SW480 (cell line): ENCODE data around the gene PRRT3.
"Not testable (repeated sequence)": the region's sequence is repeated elsewhere in the genome, so short reads cannot be mapped to it uniquely, and the experiment has no call there.

ENCODE experiments used
- DNase-seq: peaks from one replicate; pipeline ENCODE4 v3.0.0-alpha.2; 2016; ENCODE audit warnings: low spot score

The PRRT3 gene

GRCh38 chr3:9947025-9947995 lies 4.9 kb downstream of the PRRT3 start:
- DNase-seq = no peak

DNA sequence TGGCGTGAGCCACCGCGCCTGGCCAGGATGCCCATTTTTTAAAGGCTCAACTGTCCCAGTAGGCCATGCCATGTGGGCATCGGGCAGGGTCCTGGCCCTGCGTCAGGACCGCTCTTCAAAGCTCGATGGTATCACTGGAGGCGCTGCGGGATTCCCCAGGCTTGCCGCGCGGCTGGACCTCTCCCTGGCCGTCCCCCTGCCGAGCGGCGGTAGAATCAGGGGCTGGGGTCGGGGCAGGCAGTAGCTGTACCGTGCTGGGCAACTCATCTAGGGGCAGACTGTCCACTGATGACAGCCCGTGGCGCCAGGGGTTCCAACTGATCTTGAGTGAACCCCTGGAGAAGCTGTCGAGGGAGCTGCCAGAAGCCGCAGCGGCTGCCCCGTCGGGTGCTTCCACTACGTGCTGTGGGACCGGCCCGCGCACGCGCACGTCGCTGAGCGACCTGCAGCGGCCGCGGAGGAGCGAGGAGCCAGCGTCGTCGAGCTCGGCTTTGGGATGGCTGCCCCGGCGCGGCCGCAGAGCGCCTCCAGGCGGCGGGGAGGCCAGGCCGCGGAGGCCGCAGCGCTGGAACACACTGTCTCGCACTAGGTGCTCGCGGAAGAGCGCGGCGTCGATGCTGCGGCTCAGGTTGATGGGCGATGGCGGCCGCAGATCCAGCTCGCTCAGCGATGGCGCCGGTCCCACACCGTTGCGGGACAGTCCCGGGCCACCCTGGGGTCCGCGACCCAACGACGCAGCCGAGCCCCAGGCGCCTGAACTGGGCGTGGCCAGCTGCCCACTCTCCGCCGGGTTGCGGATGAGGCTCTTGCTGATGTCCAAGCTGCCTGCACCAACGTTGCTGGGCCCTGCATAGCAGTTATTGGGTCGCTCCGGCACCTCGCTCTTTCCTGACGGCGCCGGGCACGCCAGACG lies 5.8 kb downstream of the PRRT3 start:
- DNase-seq = peak; percentile 87

- no peak for DNase-seq
Observed at GRCh38 chr3:9945358-9945757, 6.8 kb downstream of the PRRT3 start.

- DNase-seq = no peak
Observed at GRCh38 chr3:9944271-9944670, 7.9 kb downstream of the PRRT3 start.

GRCh38 chr3:9942934-9943690 lies 9.1 kb downstream of the PRRT3 start:
- DNase-seq = no peak

DNA sequence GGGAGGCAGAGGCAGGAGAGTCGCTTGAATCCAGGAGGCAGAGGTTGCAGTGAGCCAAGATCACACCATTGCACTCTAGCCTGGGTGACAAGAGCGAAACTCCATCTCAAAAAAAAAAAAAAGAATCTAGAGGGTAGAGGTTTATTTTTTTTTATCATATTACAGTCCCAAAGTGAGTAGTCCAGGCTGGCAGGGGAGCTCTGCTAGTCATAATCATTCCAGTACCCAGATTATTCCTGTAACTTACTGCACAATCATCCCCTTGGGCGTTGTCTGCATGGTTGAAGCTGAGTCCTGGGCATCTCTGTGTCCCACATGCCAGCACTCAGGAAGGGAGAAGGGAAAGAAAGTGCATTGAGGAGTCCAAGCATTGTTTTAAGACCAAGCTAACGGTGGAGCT lies 10.0 kb downstream of the PRRT3 start:
- no peak for DNase-seq

GRCh38 chr3:9940746-9941145 lies 11.5 kb downstream of the PRRT3 start:
- no peak for DNase-seq

DNA sequence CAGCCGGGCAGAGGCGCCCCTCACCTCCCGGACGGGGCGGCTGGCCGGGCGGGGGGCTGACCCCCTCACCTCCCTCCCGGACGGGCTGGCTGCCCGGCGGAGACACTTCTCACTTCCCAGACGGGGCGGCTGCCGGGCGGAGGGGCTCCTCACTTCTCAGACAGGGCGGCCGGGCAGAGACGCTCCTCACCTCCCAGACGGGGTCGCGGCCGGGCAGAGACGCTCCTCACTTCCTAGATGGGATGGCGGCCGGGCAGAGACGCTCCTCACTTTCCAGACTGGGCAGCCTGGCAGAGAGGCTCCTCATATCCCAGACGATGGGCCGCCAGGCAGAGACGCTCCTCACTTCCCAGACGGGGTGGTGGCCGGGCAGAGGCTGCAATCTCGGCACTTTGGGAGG lies 12.3 kb downstream of the PRRT3 start:
- not testable (repeated sequence) for DNase-seq

GRCh38 chr3:9938966-9939365 lies 13.2 kb downstream of the PRRT3 start:
- no peak for DNase-seq

DNA sequence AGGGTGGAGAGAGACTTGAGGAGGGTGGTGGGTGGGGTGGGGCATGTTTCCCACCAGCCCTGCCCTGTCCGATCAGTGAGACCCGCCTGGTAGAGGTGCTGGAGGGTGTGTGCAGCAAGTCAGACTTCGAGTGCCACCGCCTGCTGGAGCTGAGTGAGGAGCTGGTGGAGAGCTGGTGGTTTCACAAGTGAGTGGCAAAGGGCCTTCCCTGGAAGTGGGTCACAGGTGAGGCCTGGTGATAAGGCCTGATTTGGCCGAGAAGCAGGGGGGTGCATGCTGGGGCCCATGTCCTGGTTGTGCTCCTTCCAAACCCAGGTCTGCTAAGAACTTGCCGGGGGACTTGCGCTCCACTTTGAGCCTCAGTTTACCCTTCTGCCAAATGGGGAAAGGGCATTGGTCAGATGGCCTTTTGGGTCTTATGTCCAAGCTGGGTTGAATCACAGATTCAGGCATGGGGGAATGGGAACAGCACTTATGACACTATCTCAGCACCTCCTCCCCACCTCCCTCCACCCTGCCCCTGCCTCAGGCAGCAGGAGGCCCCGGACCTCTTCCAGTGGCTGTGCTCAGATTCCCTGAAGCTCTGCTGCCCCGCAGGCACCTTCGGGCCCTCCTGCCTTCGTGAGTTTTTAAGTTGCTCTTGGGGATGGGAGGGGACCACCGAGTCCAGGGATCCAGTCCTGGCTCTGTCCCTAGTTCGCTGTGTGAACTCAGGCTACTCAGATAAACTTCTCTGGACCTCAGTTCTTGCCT lies 14.5 kb downstream of the PRRT3 start:
- DNase-seq = no peak

- DNase-seq = no peak
Observed at GRCh38 chr3:9935966-9936510, 16.2 kb downstream of the PRRT3 start.

- DNase-seq = no peak
Observed at GRCh38 chr3:9934993-9935392, 17.2 kb downstream of the PRRT3 start.

GRCh38 chr3:9934235-9934621 lies 18.0 kb downstream of the PRRT3 start:
- DNase-seq = no peak

DNA sequence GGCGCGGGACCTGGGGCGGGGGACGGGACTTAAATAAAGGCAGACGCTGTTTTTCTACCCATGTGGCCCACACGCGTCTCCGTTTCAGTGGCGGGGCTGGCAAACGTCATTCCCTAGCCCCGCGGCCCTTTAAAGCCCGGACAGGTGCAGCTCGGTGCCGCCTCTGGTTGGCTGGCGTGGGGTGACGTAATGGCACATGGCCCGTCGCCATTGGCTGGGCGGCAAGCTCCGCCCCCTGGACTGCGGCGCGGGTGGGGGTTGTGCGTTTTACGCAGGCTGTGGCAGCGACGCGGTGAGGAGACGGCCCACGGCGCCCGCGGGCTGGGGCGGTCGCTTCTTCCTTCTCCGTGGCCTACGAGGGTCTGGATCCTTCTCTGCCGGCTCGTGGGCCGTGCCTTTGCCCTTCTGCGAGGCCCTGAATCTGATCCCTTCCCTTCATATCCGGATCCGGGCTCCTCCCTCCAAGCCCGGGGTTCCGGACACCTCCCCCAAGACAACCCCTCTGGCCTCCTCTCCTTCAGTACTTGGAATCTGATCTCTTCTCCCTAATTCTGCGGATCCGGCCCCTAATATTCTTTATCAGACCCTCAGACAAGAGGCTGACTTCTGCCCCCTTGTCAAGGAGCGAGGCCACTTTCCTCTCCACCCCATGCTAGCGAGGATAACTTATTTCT lies 18.5 kb downstream of the PRRT3 start, which contains the start of gene CRELD1:
CRELD1 (plus strand) TSS at position 274 of the 674 bp plus-strand sequence. CDS start 605 bp downstream, outside the sequence.
- peak; percentile 96 for DNase-seq

- DNase-seq = peak; percentile 80
Observed at GRCh38 chr3:9932843-9933560, 19.2 kb downstream of the PRRT3 start.

- no peak for DNase-seq
Observed at GRCh38 chr3:9932535-9932842, 19.7 kb downstream of the PRRT3 start.

GRCh38 chr3:9930804-9931418 lies 21.3 kb downstream of the PRRT3 start:
- no peak for DNase-seq

- no peak for DNase-seq
Observed at GRCh38 chr3:9928158-9928557, 24.1 kb downstream of the PRRT3 start.
